ENCODE results near the gene SRM.
"Not testable (repeated sequence)": the region's sequence is repeated elsewhere in the genome, so short reads cannot be mapped to it uniquely, and the experiment has no call there.

The SRM gene

DNA sequence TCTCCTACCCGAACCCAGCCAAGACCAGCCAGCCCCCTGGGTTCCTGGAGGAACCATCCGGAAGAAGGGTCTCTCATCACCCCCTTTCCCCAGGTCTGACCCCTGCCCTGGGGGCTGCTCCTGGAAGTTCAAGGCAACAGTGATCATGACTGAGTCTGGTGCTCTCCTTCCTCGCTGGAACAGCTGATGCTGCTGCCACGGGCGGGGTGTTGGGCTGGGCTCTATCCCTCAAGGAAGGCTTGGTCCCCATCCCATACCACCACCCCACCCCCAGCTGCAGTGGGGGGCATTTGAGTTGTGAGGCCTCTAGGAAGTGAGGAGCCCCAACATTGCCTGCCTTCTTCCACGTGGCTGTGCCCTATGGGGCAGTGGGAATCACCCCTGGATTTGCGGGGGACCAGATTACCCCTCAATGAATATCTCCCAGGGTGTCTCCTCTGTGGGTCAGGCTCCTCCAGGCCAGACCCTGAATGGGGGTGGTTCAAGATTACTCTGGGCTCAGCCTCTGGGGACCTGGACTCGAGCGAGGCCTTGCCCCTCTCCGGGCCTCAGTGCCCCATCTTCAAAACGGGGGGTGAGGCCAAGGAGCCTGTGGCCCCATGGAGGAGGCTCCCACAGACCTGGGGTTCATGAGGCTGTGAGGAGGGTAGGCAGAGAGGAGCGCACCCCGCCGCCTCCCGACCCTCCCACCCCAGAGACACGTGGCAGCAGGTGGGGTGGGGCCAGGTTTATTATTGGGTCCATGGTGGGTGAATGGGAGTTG, 15.6 kb downstream of the SRM start:
- no peak for DNase-seq

- DNase-seq, result no peak
These were observed 16.6 kb downstream of the SRM start for GRCh38 chr1:11042995-11043874.

GRCh38 chr1:11042065-11042464, 17.8 kb downstream of the SRM start:
- DNase-seq, result no peak

- DNase-seq, result no peak
These were observed 18.8 kb downstream of the SRM start for GRCh38 chr1:11041048-11041447.

- not testable (repeated sequence) for DNase-seq
These were observed 19.8 kb downstream of the SRM start for GRCh38 chr1:11040105-11040429.

DNA sequence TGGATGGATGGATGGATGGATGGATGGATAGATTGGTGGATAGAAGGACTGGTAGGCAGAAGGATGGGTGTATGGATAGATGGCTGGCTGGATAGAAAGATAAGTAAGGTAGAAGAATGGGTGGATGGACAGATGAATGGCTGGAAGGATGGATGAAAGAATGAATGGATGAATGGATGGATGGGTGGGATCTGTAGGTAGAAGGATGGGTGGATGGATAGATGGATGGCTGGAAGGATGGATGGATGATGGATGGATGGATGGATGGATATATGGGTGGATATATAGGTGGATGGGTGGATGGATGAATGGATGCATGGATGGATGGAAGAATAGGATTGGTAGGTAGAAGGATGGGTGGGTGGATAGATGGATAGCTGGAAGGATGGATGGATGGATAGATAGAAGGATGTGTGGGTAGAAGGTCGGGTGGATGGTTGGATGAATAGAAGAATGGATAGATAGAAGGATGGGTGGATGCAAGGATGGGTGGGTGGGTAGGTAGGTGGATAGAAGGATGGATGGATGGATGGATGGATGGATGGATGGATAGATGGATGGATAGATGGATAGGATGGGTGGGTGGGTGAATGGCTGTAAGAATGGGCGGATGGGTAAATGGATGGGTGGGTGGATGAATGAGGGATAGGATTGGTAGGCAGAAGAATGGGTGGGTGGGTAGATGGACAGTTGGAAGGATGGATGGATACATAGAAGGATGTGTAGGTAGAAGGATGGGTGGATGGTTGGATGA, 20.3 kb downstream of the SRM start:
- no peak for DNase-seq

GRCh38 chr1:11037740-11038182, 22.1 kb downstream of the SRM start:
- peak; percentile 91 for DNase-seq

- not testable (repeated sequence) for DNase-seq
These were observed 22.6 kb downstream of the SRM start for GRCh38 chr1:11037019-11037739.

DNA sequence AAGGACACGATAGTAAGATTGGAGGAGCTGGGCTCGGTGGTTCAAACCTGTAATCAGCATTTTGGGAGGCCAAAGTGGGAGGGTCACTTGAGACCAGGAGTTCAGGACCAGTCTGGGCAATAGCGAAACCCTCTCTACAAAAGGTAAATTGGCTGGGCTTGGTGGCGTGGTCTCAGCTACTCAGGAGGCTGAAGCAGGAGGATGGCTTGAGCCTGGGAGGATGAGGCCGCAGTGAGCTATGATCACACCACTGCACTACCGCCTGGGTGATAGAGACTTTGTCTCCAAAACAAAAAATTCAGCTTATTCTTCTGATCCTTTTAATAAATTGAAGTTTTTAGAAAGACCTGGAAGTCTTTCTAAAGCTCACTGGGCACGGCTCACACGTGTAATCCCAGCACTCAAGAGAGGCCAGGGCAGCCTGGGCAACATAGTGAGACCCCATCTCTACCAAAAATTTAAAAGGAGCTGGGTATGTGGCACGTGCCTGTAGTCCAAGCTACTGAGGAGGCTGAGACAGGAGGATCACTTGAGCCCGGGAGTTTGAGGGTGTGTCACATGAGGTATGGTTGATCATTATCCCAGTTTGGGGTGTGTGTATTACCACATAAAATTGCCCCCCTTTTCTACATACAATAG, 28.1 kb downstream of the SRM start:
- no peak for DNase-seq

GRCh38 chr1:11030865-11031264, 29.0 kb downstream of the SRM start:
- DNase-seq, result no peak

- no peak for DNase-seq
These were observed 31.8 kb downstream of the SRM start for GRCh38 chr1:11028018-11028417.

- DNase-seq, result no peak
These were observed 32.5 kb downstream of the SRM start for GRCh38 chr1:11027316-11027715.

GRCh38 chr1:11026903-11027302, 32.9 kb downstream of the SRM start:
- no peak for DNase-seq

DNA sequence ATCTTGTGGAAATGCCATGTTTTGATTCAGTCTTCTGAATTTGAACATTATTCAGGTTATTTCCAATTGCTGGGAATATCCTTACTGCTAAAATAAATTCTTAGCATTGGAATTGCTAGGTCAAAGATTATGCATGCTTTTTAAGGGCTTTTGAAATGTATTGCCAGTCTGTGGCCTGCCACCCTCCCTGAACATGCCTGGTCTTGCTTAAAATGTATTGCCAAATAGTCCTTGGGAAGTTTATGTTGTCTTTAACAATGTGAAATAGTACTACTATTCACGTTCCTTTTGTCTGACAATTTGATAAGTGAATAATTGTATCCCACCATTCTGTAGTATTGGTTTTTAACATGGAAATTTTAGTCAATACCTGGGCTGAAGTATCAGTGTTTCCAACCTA, 33.8 kb downstream of the SRM start:
- no peak for DNase-seq

GRCh38 chr1:11025618-11026017, 34.2 kb downstream of the SRM start:
- DNase-seq, result no peak

DNA sequence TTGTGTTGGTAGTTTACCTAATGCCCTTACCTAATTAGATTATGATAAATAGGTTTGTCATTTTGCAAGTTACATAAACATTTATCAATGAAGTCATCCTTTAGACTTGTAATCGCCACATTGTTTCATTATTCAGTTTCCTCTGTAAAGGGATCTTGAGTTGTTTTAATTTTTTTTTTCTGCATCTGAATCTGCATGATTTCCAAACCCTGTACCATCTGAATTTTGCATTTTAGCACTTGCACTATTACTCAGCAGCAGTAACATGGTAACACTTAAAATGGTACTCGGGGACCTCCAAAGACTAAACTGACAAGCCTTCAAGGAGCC, 35.0 kb downstream of the SRM start:
- no peak for DNase-seq

DNA sequence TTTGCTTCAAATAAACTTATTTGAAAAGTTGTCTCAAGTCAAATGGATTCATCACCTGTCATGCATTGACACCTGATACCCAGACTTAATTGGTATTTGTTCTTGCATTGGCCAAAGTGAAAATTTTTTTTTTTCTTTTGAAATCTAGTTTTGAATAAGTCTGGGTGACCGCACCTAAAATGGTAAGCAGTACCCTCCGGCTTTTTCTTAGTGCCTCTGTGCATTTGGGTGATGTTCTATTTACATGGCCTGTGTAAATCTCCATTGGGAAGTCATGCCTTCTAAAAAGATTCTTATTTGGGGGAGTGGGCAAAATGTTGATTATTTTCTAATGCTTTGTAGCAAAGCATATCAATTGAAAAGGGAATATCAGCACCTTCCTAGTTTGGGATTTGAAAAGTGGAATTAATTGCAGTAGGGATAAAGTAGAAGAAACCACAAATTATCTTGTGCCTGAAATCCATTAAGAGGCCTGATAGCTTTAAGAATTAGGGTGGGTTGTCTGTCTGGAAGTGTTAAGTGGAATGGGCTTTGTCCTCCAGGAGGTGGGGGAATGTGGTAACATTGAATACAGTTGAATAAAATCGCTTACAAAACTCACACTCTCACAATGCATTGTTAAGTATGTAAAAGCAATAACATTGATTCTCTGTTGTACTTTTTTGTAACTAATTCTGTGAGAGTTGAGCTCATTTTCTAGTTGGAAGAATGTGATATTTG, 35.5 kb downstream of the SRM start:
- no peak for DNase-seq

- no peak for DNase-seq
These were observed 36.6 kb downstream of the SRM start for GRCh38 chr1:11023201-11023600.

DNA sequence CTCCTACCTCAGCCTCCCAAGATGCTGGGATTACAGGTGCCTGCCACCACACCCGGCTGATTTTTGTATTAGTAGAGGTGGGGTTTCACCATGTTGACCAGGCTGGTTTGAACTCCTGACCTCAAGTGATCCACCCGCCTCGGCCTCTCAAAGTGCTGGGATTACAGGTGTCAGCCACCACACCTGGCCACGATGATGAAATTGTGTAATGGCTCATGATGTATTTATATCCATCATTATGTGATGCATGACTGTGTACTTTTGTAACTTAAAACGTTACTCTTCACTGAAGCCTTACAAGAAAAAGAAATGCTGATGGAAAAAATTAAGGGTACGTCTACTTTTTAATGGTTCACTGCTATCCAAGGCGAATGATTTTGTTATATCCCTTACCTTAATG, 39.8 kb downstream of the SRM start:
- DNase-seq, result no peak

GRCh38 chr1:11019358-11019757, 40.5 kb downstream of the SRM start:
- not testable (repeated sequence) for DNase-seq

DNA sequence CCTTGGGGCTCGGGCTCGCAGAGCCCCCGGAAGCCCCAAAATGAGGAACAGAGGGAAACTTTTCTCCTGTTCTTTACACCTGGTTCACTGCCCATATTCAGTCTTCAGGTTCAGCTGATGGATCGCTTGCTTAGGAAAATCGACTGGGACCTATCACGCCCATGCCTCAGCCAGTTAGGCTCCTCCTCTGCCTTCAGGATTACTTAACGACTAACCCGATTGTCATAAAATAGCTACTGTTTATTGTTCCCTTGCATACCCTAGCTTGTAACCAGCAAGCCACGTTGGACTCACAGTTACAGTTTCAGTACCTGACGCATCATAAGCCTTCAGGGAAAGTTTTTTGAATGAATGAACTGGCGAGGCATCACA, 46.7 kb downstream of the SRM start:
- no peak for DNase-seq
